ENCODE results near the gene GALNT10. TPM values are rescaled to one million over a fixed set of nuclear protein-coding genes. Genes with fewer than 3 reads are reported as not detected.
A peak's percentile ranks its signal among the peaks of the same experiment; 100 is the strongest.

The GALNT10 gene
- polyA plus RNA-seq, 1 donor (not counting 4 experiments of a cell fraction or from before 2014, with no cell fraction given) = 17.9 TPM

DNA sequence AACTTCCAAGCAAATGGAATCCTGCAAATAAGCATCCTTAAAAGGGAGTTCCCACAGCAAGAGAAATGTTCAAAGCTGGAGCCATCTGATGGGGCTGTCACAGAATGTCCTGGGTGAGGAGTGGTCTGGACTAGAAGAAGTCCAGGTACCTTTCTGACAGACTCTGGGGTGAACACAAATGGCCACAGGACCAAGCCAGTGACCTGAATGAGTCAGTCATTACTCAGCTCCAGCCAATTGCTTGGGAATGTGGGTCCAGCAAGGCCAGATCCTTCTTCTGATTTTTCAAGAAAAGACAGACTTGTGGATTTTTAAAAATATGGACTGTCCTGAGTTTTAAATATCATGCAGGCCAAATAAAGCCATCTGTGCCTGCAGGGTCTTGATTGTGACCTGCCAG lies 30.1 kb downstream of the GALNT10 start:
- no peak overlapping the region for H3K4me2 ChIP-seq (ENCODE audit: control insufficient read depth, extremely low read depth, insufficient read depth, low read depth, low read length)
- DNase-seq (ENCODE audit: low read depth, low spot score) = no peak

DNA sequence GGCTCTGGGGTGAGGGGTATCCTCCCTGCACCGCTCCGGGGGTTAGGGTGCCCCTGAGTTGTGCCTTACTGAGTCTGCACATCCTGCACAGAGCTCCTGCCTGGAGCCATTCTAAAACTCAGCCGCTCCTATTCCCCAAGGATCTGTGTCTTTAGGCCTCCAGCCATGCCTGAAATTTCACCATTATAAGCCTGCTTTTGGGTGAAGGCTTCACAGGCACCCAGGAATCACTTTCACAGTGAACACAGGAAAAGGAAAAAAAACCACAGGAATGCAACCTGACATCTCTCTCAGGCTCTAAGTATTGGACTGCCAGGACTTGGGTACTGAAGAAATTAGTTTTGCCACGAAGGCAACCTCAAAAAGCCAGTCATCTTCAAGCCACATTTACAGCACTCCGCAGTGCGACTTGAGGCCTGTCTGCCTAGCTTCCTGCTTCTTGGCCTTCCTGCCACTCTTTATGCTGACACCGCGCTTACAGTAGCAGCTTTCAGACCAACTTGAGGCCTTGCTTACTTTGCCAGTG lies 30.9 kb downstream of the GALNT10 start:
- H3K27me3 ChIP-seq (ENCODE audit: control insufficient read depth, extremely low read depth, insufficient read depth, low read length) = no peaks in the 10 kb centered on the region
- no peaks in the 10 kb centered on the region for H3K36me3 ChIP-seq (ENCODE audit: control insufficient read depth in 2 of 2, extremely low read depth in 1 of 2, insufficient read depth in 2 of 2, low read length in 2 of 2)
- H3K4me3 ChIP-seq (ENCODE audit: control insufficient read depth in 2 of 3, extremely low read depth in 1 of 3, insufficient read depth in 2 of 3, low read depth in 1 of 3, low read length in 3 of 3) = no peak overlapping the region
- no peaks in the 10 kb centered on the region for H3K9me1 ChIP-seq (ENCODE audit: control insufficient read depth, extremely low read depth, insufficient read depth, low read length)
- dilution Hi-C loops (cut with MboI; ENCODE audit: extremely low pct_ligation_motif_present, low sequenced_read_pairs) = no loop called here
- no peaks in the 10 kb centered on the region for H3K9me3 ChIP-seq (ENCODE audit: control insufficient read depth, low read depth, low read length)
- H4K20me1 ChIP-seq (ENCODE audit: control insufficient read depth, extremely low read depth, insufficient read depth, low read length) = no peaks in the 10 kb centered on the region
- peaks cover 22% of the 10 kb centered on the region for H3K4me1 ChIP-seq (ENCODE audit: control insufficient read depth, extremely low read depth, insufficient read depth, low read length)
- DNase-seq (ENCODE audit: low read depth, low spot score) (peak; percentile 55), FAIRE-seq (peak; percentile 89)
- H3K4me2 ChIP-seq (ENCODE audit: control insufficient read depth, extremely low read depth, insufficient read depth, low read depth, low read length) = peak overlapping the region; percentile 24
- H2AFZ ChIP-seq (ENCODE audit: control insufficient read depth, low read length) = peak overlapping the region; percentile 1
- no peaks in the 10 kb centered on the region for H3K79me2 ChIP-seq (ENCODE audit: control insufficient read depth, insufficient read depth, low read length)
- no peak overlapping the region for H3K9ac ChIP-seq (ENCODE audit: control insufficient read depth, extremely low read depth, insufficient read depth, low read length)
- TF ChIP-seq, protein P1, sequence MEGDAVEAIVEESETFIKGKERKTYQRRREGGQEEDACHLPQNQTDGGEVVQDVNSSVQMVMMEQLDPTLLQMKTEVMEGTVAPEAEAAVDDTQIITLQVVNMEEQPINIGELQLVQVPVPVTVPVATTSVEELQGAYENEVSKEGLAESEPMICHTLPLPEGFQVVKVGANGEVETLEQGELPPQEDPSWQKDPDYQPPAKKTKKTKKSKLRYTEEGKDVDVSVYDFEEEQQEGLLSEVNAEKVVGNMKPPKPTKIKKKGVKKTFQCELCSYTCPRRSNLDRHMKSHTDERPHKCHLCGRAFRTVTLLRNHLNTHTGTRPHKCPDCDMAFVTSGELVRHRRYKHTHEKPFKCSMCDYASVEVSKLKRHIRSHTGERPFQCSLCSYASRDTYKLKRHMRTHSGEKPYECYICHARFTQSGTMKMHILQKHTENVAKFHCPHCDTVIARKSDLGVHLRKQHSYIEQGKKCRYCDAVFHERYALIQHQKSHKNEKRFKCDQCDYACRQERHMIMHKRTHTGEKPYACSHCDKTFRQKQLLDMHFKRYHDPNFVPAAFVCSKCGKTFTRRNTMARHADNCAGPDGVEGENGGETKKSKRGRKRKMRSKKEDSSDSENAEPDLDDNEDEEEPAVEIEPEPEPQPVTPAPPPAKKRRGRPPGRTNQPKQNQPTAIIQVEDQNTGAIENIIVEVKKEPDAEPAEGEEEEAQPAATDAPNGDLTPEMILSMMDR (optimal IDR thresholded peaks at IDR 0.05 in 1 of 3, IDR thresholded peaks at IDR 0.05 in 1 of 3, conservative IDR thresholded peaks at IDR 0.05 in 1 of 3; ENCODE audit: extremely low read depth in 1 of 3, insufficient read depth in 2 of 3, low read length in 3 of 3) = no peak
- no peak for TF ChIP-seq EZH2 (IDR thresholded peaks at IDR 0.05; ENCODE audit: low read length)
- no peak overlapping the region for H3K27ac ChIP-seq (ENCODE audit: control insufficient read depth, insufficient read depth, low read length)

More for the DNA sequence above, 30.1 kb downstream of the GALNT10 start:
- Histone ChIP-seq H3K79me2 (ENCODE audit: control insufficient read depth, insufficient read depth, low read length) (no peaks in the 10 kb centered on the region), H3K9me1 (ENCODE audit: control insufficient read depth, extremely low read depth, insufficient read depth, low read length) (no peaks in the 10 kb centered on the region), H3K4me1 (ENCODE audit: control insufficient read depth, extremely low read depth, insufficient read depth, low read length) (peaks cover 26% of the 10 kb centered on the region), H3K9me3 (ENCODE audit: control insufficient read depth, low read depth, low read length) (no peaks in the 10 kb centered on the region), H3K27ac (ENCODE audit: control insufficient read depth, insufficient read depth, low read length) (no peak overlapping the region), H3K36me3 (ENCODE audit: control insufficient read depth in 2 of 2, extremely low read depth in 1 of 2, insufficient read depth in 2 of 2, low read length in 2 of 2) (no peaks in the 10 kb centered on the region), H3K9ac (ENCODE audit: control insufficient read depth, extremely low read depth, insufficient read depth, low read length) (no peak overlapping the region), H3K4me3 (ENCODE audit: control insufficient read depth in 2 of 3, extremely low read depth in 1 of 3, insufficient read depth in 2 of 3, low read depth in 1 of 3, low read length in 3 of 3) (no peak overlapping the region), H4K20me1 (ENCODE audit: control insufficient read depth, extremely low read depth, insufficient read depth, low read length) (no peaks in the 10 kb centered on the region), H2AFZ (ENCODE audit: control insufficient read depth, low read length) (no peak overlapping the region), H3K27me3 (ENCODE audit: control insufficient read depth, extremely low read depth, insufficient read depth, low read length) (no peaks in the 10 kb centered on the region)
- dilution Hi-C loops (cut with MboI; ENCODE audit: extremely low pct_ligation_motif_present, low sequenced_read_pairs) = no loop called here
- TF ChIP-seq, protein P1 (optimal IDR thresholded peaks at IDR 0.05 in 1 of 3, IDR thresholded peaks at IDR 0.05 in 1 of 3, conservative IDR thresholded peaks at IDR 0.05 in 1 of 3; ENCODE audit: extremely low read depth in 1 of 3, insufficient read depth in 2 of 3, low read length in 3 of 3) = no peak
- TF ChIP-seq EZH2 (IDR thresholded peaks at IDR 0.05; ENCODE audit: low read length) = no peak
- FAIRE-seq = peak; percentile 66

Data from keratinocyte (primary cell).